OCI-LY7 (cell line): ENCODE data around the gene DENND5B. TPM values are rescaled to one million over a fixed set of nuclear protein-coding genes. Genes with fewer than 3 reads are reported as not detected.
A peak's percentile ranks its signal among the peaks of the same experiment; 100 is the strongest.

Experiments used
- BruUV-seq: library from RNA; stranded (reverse); fragments of 400-500 nt; replicated peaks from 2 replicates; lab custom pipeline; 2021; lab: Mats Ljungman, UMichigan
- CTCF ChIA-PET: fragments of 300-600 bp; sonication (Branson Sonifier 250); formaldehyde crosslinking; loops from one replicate; lab custom pipeline; 2022; ENCODE audit warnings: antibody characterized with exemption; ENCODE audit not compliant: unreplicated experiment; lab: Charles Lee
- POLR2A ChIA-PET: fragments of 300-600 bp; sonication (Branson Sonifier 250); formaldehyde crosslinking; loops from one replicate; lab custom pipeline; 2022; ENCODE audit warnings: antibody characterized with exemption; lab: Charles Lee
- DNase-seq: peaks from one replicate; pipeline ENCODE4 v3.0.0-alpha.2; 2015; ENCODE audit warnings: low spot score
- H2AFZ ChIP-seq: fragments of 200-600 bp; sonication (generic), shearing (Covaris generic); 2 replicates; pipeline ENCODE4 v1.6.1; 2014; ENCODE audit warnings: mild to moderate bottlenecking, antibody characterized with exemption, low read length, moderate library complexity
- H3K27ac ChIP-seq: fragments of 200-600 bp; sonication (generic); 2 replicates; pipeline ENCODE4 v1.5.1; 2014; ENCODE audit warnings: mixed run types, low read depth, mild to moderate bottlenecking, moderate library complexity, low read length, inconsistent platforms; ENCODE audit not compliant: poor library complexity, severe bottlenecking
- H3K36me3 ChIP-seq: fragments of 200-600 bp; sonication (generic); 2 replicates; pipeline ENCODE4 v1.6.1; 2014; ENCODE audit warnings: mild to moderate bottlenecking, antibody characterized with exemption, low read length, moderate library complexity, mixed read lengths; ENCODE audit not compliant: insufficient read depth
- H3K4me1 ChIP-seq: fragments of 200-600 bp; sonication (generic); 2 replicates; pipeline ENCODE4 v1.5.1; 2014; ENCODE audit warnings: mild to moderate bottlenecking, low read length; ENCODE audit not compliant: insufficient read depth, poor library complexity, severe bottlenecking
- H3K4me2 ChIP-seq: fragments of 200-600 bp; sonication (generic); 2 replicates; pipeline ENCODE4 v1.6.1; 2014; ENCODE audit warnings: mild to moderate bottlenecking, low read length
- H3K4me3 ChIP-seq: fragments of 200-600 bp; sonication (generic); 2 replicates; pipeline ENCODE4 v1.5.1; 2014; ENCODE audit warnings: mild to moderate bottlenecking, low read depth, low read length; ENCODE audit not compliant: poor library complexity, severe bottlenecking
- H3K79me2 ChIP-seq: fragments of 200-600 bp; sonication (generic); 2 replicates; pipeline ENCODE4 v1.6.1; 2016; ENCODE audit warnings: low read depth, mild to moderate bottlenecking, low read length, moderate library complexity, mixed read lengths; ENCODE audit not compliant: insufficient read depth
- H3K9me2 ChIP-seq: fragments of 200-600 bp; sonication (generic); 2 replicates; pipeline ENCODE4 v1.6.1; 2016; ENCODE audit warnings: mild to moderate bottlenecking, low read length, mixed read lengths; ENCODE audit not compliant: insufficient read depth
- H3K9me3 ChIP-seq: fragments of 200-600 bp; sonication (generic); 2 replicates; pipeline ENCODE4 v1.6.1; 2014; ENCODE audit warnings: mild to moderate bottlenecking, mixed run types, low read length, mixed read lengths
- H4K20me1 ChIP-seq: fragments of 200-600 bp; sonication (generic); 2 replicates; pipeline ENCODE4 v1.6.1; 2014; ENCODE audit warnings: mild to moderate bottlenecking, antibody characterized with exemption, low read length, moderate library complexity, mixed read lengths; ENCODE audit not compliant: insufficient read depth
- CTCF ChIP-seq: fragments of 200-600 bp; sonication (generic); conservative IDR thresholded peaks from 2 replicates; pipeline ENCODE4 v1.5.1; 2014; ENCODE audit warnings: mild to moderate bottlenecking, antibody characterized with exemption, low read length, moderate library complexity, mixed read lengths
- EZH2phosphoT487 ChIP-seq: fragments of 200-600 bp; sonication (generic); IDR thresholded peaks from 2 replicates; pipeline ENCODE4 v1.6.1; 2018; ENCODE audit warnings: low read depth, borderline replicate concordance, mild to moderate bottlenecking, mixed run types, antibody characterized with exemption, low read length, moderate library complexity, mixed read lengths
- intact Hi-C: fragments of 100-400 bp; cut with micrococcal nuclease; formaldehyde crosslinking; loops from one replicate; pipeline ENCODE4 v1.10.0; 2022; ENCODE audit not compliant: unreplicated experiment
- total RNA-seq, 2 experiments: library from RNA; depleted of rRNA in 1 of 2; stranded (reverse); fragments of >200 nt in 1 of 2; shearing (Covaris generic) in 1 of 2; gene quantifications; 2 replicates each; pipeline ENCODE4 v1.2.3, GENCODE V29; 2014 to 2022

DENND5B gene
- total RNA-seq, 2 experiments from 2014 or later, result 23.1 to 38.9 TPM

DNA sequence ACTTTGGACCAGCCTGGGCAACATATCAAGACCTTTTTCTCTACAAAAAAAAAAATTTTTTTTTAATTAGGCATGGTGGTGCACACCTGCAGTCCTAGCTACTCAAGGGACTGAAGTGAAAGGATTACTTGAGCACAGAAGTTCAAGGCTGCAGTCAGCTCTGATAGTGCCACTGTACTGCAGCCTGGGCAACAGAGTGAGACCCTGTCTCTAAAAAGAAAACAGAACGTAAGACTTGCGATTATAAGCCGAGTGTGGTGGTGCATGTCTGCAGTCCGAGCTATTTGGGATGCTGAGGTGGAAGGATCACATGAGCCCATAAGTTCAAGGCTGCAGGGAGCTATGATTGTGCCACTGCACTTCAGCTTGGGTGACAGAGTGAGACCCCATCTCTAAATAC lies 76.0 kb downstream of the DENND5B start:
- Histone ChIP-seq H3K4me1 (peaks cover 29% of the 10 kb centered on the region), H3K4me2 (no peak overlapping the region), H3K27ac (no peak overlapping the region), H3K79me2 (peaks cover 42% of the 10 kb centered on the region), H3K9me3 (no peaks in the 10 kb centered on the region), H3K36me3 (peaks cover 10% of the 10 kb centered on the region; the same call in 1 of the 2 replicates), H2AFZ (no peak overlapping the region), H3K9me2 (no peaks in the 10 kb centered on the region), H3K4me3 (no peak overlapping the region), H4K20me1 (peaks cover 12% of the 10 kb centered on the region)
- no TSS peak for BruUV-seq
- ChIA-PET POLR2A (interaction anchor here (0.6 to 1.9 kb wide), 8 partner anchors 9 to 920 kb away, joined by 3 to 8 read pairs (median 3); no protein-coding TSS in a partner anchor), CTCF (no interaction called here)
- intact Hi-C loops, result loop anchor here (5.0 kb wide), 1 partner anchor 122 kb away; no protein-coding TSS in a partner anchor
- DNase-seq, result no peak
- TF ChIP-seq EZH2phosphoT487, result no peak

GRCh38 chr12:31510034-31510433 lies 80.9 kb downstream of the DENND5B start:
- H4K20me1 ChIP-seq, result no peaks in the 10 kb centered on the region
- H3K4me2 ChIP-seq, result no peak overlapping the region
- no peak overlapping the region for H2AFZ ChIP-seq
- no peak for DNase-seq
- H3K36me3 ChIP-seq, result no peaks in the 10 kb centered on the region; the same call in 1 of the 2 replicates
- H3K27ac ChIP-seq, result no peak overlapping the region
- intact Hi-C loops, result no loop called here
- H3K9me3 ChIP-seq, result peaks cover 5% of the 10 kb centered on the region; the same call in 1 of the 2 replicates
- peaks cover 44% of the 10 kb centered on the region; the same call in 1 of the 2 replicates for H3K79me2 ChIP-seq
- no TSS peak for BruUV-seq
- no peaks in the 10 kb centered on the region for H3K9me2 ChIP-seq
- TF ChIP-seq EZH2phosphoT487 (no peak), CTCF (no peak)
- H3K4me1 ChIP-seq, result peaks cover 13% of the 10 kb centered on the region
- POLR2A ChIA-PET, result interaction anchor here (0.5 to 2.8 kb wide), 3 partner anchors 8 to 116 kb away, joined by 3 to 11 read pairs (median 6); no protein-coding TSS in a partner anchor
- CTCF ChIA-PET, result no interaction called here
- H3K4me3 ChIP-seq, result no peak overlapping the region

DNA sequence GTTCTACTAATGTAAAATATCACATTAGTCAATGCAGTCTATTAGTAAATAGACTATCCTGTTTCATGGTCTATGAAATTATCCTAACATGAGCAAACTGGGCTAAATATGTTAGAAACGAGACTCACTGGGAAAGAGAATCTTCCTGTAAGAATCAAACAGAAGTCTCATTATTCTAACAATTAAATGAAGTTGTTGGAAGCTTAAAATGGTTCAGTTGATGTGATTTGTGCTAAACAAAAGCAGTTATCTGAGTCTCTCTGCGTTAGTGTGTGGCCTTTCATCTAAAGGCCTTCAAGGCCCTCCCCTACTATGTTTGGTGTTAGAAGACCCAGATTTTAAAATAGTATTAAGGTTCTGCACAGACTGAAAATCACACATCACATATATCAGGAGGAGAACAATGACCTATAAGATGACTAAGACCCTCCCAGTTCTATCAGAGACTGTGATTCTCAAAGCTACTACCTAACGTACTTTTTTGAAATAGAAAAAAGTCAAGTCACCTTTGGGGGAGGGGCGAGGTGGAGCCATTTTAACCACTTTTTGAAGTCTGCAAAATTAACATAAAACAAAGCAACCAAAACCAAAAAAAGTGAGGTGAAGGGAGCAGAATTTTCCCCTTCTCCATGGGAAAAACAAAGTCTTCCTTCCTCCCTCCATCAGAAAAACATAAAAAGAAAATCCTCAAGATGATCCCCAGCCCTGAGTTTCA lies 82.3 kb downstream of the DENND5B start:
- ChIA-PET POLR2A (interaction anchor here (0.6 to 2.8 kb wide), 6 partner anchors 10 to 92 kb away, joined by 3 to 11 read pairs (median 4); no protein-coding TSS in a partner anchor), CTCF (no interaction called here)
- H4K20me1 ChIP-seq, result no peaks in the 10 kb centered on the region
- no peaks in the 10 kb centered on the region; the same call in 1 of the 2 replicates for H3K36me3 ChIP-seq
- no peak overlapping the region for H3K4me3 ChIP-seq
- H3K9me2 ChIP-seq, result no peaks in the 10 kb centered on the region
- BruUV-seq, result no TSS peak
- H3K79me2 ChIP-seq, result peaks cover 38% of the 10 kb centered on the region; the same call in 1 of the 2 replicates
- intact Hi-C loops, result no loop called here
- peaks cover 13% of the 10 kb centered on the region for H3K4me1 ChIP-seq
- H3K9me3 ChIP-seq, result peaks cover 19% of the 10 kb centered on the region; the same call in 1 of the 2 replicates
- peak overlapping the region; percentile 28; the same call in 1 of the 2 replicates for H3K4me2 ChIP-seq
- DNase-seq, result no peak
- no peak for TF ChIP-seq EZH2phosphoT487
- TF ChIP-seq CTCF, result no peak
- H2AFZ ChIP-seq, result no peak overlapping the region
- H3K27ac ChIP-seq, result no peak overlapping the region
